ENCODE measurements around the gene MYO1H. TPM values are rescaled to one million over a fixed set of nuclear protein-coding genes. Genes with fewer than 3 reads are reported as not detected.

Gene MYO1H
- total and polyA plus RNA-seq, 2 of the 13 experiments (the other 11 are each of a cell fraction or from before 2014, with no cell fraction given), result not detected

DNA sequence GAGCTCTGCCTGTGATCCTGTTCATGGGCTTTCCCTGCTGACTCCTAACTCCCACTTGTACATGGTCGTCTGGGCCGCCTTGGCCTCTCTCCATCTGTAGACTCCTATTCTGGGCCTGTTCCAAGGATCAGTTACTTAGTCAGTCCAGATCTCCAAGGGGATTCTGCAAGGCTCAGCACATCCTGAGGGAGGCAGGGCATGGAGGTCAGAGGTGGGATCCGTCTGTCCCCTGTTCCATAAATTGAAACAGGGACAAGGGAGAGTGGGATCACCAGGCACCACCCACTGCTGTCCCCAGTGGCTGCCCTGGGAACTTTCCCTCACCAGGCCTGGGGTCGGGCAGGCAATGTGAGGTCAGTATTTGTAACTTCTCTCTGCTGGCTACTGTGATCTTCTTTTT, 85.9 kb downstream of the MYO1H start:
- intact Hi-C loops (cut with micrococcal nuclease; ENCODE audit: unreplicated experiment), result loop anchor here (2.0 kb wide), 1 partner anchor 43 kb away; the partner anchor contains the start of genes KCTD10 and UBE3B
- Histone ChIP-seq H2AFZ (ENCODE audit: low read length) (no peak overlapping the region), H3K27me3 (ENCODE audit: control insufficient read depth in 1 of 2, insufficient read depth in 2 of 2, low read length in 2 of 2) (peaks cover 0 to 4% of the 10 kb centered on the region in 2 experiments; a peak in 1 of 5 replicates), H3K9me3 (ENCODE audit: low read length) (no peaks in the 10 kb centered on the region), H4K20me1 (ENCODE audit: insufficient read depth, low read length) (no peaks in the 10 kb centered on the region), H3K4me1 (ENCODE audit: insufficient read depth, low read length) (peaks cover 22% of the 10 kb centered on the region), H3K27ac (ENCODE audit: extremely low read length, insufficient read depth, low read length) (no peak overlapping the region), H3K79me2 (ENCODE audit: insufficient read depth, low read length) (no peaks in the 10 kb centered on the region), H3K4me2 (ENCODE audit: low read depth, low read length) (no peak overlapping the region; the same call in 1 of the 2 replicates), H3K4me3 (replicated peaks in 1 of 3; ENCODE audit: insufficient read depth in 1 of 3, low read depth in 2 of 3, low read length in 3 of 3) (no peak overlapping the region), H3K36me3 (replicated peaks in 1 of 2; ENCODE audit: control insufficient read depth in 1 of 2, insufficient read depth in 2 of 2, low read length in 2 of 2) (no peaks in the 10 kb centered on the region), H3K9ac (ENCODE audit: insufficient read depth, low read depth, low read length) (no peak overlapping the region)
- peak; percentile 92 for ATAC-seq
- BruUV-seq (replicated peaks), result no TSS peak
- CTCF ChIA-PET (ENCODE audit: low intra/inter-chr PET ratio, low total read pairs), result no interaction called here
- in situ Hi-C loops (cut with HindIII; ENCODE audit: extremely low pct_ligation_motif_present, low pct_unique_long_range_greater_than_20kb), result no loop called here
- DNase-seq (ENCODE audit: low spot score), result no peak
- POLR2A ChIA-PET, result no interaction called here
- TF ChIP-seq, protein P1, sequence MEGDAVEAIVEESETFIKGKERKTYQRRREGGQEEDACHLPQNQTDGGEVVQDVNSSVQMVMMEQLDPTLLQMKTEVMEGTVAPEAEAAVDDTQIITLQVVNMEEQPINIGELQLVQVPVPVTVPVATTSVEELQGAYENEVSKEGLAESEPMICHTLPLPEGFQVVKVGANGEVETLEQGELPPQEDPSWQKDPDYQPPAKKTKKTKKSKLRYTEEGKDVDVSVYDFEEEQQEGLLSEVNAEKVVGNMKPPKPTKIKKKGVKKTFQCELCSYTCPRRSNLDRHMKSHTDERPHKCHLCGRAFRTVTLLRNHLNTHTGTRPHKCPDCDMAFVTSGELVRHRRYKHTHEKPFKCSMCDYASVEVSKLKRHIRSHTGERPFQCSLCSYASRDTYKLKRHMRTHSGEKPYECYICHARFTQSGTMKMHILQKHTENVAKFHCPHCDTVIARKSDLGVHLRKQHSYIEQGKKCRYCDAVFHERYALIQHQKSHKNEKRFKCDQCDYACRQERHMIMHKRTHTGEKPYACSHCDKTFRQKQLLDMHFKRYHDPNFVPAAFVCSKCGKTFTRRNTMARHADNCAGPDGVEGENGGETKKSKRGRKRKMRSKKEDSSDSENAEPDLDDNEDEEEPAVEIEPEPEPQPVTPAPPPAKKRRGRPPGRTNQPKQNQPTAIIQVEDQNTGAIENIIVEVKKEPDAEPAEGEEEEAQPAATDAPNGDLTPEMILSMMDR (CRISPR knock-in tag; IDR thresholded peaks at IDR 0.05), result peak; percentile 27; the same call in 1 of the 2 replicates
- TF ChIP-seq ZNF776 (CRISPR knock-in tag; IDR thresholded peaks at IDR 0.05) (no peak), KLF13 (CRISPR knock-in tag; IDR thresholded peaks at IDR 0.05) (no peak)
- no peak for FAIRE-seq
- WGBS (ENCODE audit: low lambda C conversion rate), result 48% methylated on average over 4 of the region's 4 CpGs

DNA sequence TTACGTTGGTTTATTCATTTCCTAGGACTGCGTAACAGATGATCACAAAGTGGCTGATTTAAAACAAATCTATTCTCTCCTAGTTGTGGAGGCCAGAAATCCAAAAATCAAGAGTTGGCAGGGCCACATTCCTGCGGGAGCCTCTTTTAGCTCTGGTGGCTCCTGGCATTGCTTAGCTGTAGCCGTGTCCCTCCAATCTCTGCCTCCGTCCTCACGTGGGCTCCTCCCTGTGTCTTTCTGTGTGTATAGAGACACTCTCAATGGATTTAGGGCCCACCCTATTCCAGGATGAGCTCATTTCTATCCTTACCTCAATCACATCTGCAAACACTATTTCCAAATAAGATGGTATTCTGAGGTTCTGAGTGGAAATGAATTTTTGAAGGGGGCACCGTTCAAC, 86.9 kb downstream of the MYO1H start:
- in situ Hi-C loops (cut with HindIII; ENCODE audit: extremely low pct_ligation_motif_present, low pct_unique_long_range_greater_than_20kb) (no loop called here), intact Hi-C loops (cut with micrococcal nuclease; ENCODE audit: unreplicated experiment) (no loop called here)
- peaks cover 22% of the 10 kb centered on the region for H3K4me1 ChIP-seq (ENCODE audit: insufficient read depth, low read length)
- H3K9me3 ChIP-seq (ENCODE audit: low read length), result no peaks in the 10 kb centered on the region
- 39% methylated on average over 7 of the region's 7 CpGs for WGBS (ENCODE audit: low lambda C conversion rate)
- no peaks in the 10 kb centered on the region for H4K20me1 ChIP-seq (ENCODE audit: insufficient read depth, low read length)
- no peak overlapping the region for H3K4me2 ChIP-seq (ENCODE audit: low read depth, low read length)
- H3K79me2 ChIP-seq (ENCODE audit: insufficient read depth, low read length), result no peaks in the 10 kb centered on the region
- TF ChIP-seq, protein P2, sequence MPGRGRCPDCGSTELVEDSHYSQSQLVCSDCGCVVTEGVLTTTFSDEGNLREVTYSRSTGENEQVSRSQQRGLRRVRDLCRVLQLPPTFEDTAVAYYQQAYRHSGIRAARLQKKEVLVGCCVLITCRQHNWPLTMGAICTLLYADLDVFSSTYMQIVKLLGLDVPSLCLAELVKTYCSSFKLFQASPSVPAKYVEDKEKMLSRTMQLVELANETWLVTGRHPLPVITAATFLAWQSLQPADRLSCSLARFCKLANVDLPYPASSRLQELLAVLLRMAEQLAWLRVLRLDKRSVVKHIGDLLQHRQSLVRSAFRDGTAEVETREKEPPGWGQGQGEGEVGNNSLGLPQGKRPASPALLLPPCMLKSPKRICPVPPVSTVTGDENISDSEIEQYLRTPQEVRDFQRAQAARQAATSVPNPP (CRISPR knock-in tag; IDR thresholded peaks at IDR 0.05), result no peak
- TF ChIP-seq ZNF143 (CRISPR knock-in tag; IDR thresholded peaks at IDR 0.05), result no peak
- TF ChIP-seq SMARCE1 (IDR thresholded peaks at IDR 0.05; ENCODE audit: borderline replicate concordance), result no peak
- H3K27me3 ChIP-seq (ENCODE audit: control insufficient read depth in 1 of 2, insufficient read depth in 2 of 2, low read length in 2 of 2), result peaks cover 0 to 4% of the 10 kb centered on the region in 2 experiments; a peak in 1 of 5 replicates
- ATAC-seq (no peak), DNase-seq (ENCODE audit: low spot score) (no peak), FAIRE-seq (no peak)
- no peaks in the 10 kb centered on the region for H3K36me3 ChIP-seq (replicated peaks in 1 of 2; ENCODE audit: control insufficient read depth in 1 of 2, insufficient read depth in 2 of 2, low read length in 2 of 2)
- ChIA-PET CTCF (ENCODE audit: low intra/inter-chr PET ratio, low total read pairs) (no interaction called here), POLR2A (no interaction called here)
- no peak overlapping the region for H3K4me3 ChIP-seq (replicated peaks in 1 of 3; ENCODE audit: insufficient read depth in 1 of 3, low read depth in 2 of 3, low read length in 3 of 3)
- no TSS peak for BruUV-seq (replicated peaks)
- H3K27ac ChIP-seq (ENCODE audit: extremely low read length, insufficient read depth, low read length), result no peak overlapping the region
- no peak overlapping the region for H3K9ac ChIP-seq (ENCODE audit: insufficient read depth, low read depth, low read length)
- H2AFZ ChIP-seq (ENCODE audit: low read length), result no peak overlapping the region

Measured in HepG2 (cell line).